GM12801 (cell line): ENCODE results near the gene LIPG.

ENCODE experiments used
- TF ChIP-seq, protein P1 (sequence below): IDR thresholded peaks from one replicate; pipeline ENCODE4 v1.5.1; 2011; ENCODE audit warnings: control low read depth; ENCODE audit not compliant: insufficient read length; ENCODE audit errors: extremely low read depth

The LIPG gene

DNA sequence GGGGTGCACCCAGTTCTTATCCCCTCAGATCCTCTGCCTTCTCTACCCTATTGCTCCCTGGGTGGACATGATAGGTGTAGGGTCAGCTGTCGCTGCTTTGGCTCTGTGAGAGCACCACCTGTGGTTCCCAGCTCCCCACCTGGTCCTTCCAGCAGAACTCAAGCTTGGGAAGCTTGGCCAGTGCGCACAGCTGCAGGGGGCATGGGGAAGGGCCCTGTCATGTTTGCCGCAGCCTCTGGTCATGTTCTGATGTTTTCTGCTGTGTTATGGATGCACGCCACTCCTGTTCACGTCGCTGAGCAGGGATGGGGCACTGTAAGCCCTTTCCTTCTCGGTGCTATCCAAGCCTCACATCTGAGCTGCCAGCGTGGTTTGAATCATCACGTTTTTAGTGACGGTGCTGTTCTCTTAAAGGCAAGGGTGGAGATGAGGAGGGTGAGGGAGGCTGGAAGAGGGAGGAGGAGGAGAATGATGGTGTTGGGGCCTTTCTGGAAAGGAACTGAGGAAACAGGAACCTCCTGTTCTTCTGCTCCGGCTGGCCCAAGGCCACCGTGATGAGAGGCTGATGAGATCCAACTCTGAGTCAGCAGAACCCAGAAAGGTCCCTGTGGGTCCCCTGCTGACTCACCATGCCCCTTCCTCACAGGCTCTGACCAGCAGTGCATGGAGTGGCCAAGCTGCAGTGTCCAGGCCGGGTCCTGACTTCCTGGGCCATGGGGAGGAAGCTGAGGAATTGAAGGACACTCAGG lies 78.0 kb downstream of the LIPG start:
- TF ChIP-seq, protein P1, sequence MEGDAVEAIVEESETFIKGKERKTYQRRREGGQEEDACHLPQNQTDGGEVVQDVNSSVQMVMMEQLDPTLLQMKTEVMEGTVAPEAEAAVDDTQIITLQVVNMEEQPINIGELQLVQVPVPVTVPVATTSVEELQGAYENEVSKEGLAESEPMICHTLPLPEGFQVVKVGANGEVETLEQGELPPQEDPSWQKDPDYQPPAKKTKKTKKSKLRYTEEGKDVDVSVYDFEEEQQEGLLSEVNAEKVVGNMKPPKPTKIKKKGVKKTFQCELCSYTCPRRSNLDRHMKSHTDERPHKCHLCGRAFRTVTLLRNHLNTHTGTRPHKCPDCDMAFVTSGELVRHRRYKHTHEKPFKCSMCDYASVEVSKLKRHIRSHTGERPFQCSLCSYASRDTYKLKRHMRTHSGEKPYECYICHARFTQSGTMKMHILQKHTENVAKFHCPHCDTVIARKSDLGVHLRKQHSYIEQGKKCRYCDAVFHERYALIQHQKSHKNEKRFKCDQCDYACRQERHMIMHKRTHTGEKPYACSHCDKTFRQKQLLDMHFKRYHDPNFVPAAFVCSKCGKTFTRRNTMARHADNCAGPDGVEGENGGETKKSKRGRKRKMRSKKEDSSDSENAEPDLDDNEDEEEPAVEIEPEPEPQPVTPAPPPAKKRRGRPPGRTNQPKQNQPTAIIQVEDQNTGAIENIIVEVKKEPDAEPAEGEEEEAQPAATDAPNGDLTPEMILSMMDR: no peak

DNA sequence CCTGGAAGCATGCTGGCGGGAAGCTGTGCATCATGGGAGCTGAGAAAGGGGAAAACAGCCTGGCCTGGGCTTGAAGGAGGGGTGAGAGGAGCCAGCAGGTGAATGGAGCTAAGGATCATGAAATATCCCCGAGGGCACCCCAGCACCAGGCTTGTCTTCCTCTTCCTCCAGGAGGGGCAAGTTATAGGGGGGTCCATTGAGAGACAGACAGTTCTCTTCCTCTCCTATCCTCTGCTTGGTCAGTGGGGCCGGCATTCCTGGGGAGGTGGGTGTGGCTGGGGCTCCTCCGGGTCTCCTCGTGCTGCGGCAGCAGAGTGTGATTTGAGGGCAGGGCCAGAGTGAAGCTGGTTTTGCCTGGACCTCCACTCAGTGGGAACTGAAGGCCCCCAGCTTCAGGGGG lies 78.9 kb downstream of the LIPG start:
- TF ChIP-seq, protein P1: no peak

DNA sequence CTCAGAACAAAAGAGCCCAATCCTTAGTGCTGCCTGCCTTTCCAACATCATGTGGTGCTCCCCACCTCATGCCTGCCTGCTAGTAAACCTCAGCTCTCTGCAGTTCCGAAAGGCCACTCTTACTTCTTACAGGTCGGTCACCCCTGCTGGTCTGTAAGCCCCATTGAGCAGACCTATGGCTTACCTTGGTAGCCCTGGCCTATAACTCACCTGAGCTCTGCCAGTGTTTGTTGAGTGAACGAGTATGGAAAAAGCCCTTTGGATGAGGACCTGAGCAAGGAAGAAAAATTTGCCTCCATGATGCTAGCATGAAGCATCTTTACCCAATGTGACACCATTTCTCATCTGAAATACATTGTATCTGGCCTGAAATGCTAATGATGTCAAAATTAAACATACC lies 83.3 kb downstream of the LIPG start:
- TF ChIP-seq, protein P1: no peak

DNA sequence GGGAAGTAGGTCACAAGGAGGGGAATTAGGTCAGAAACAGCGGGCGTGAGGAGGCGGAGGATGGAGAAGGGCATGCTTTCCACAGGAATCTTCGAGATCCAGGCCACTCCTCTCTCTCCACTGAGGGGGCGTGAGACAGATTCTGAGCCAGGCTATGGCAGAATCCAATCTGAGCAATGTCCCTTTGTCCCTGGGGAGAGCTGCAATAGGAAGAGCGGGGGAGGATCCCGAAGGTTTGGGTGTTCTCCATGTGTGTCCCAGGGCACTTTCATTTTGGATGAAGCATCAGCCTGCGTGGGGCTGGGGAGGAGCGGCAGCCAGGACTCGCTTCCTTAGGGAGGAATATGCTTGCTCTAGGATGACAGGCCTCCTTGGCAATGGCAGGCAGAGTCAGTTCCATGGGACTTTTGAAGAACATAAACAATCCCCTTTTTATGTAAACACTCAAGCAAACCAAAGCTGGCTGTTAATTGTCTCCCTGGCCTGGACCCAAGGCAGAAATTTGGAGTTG lies 84.0 kb downstream of the LIPG start:
- TF ChIP-seq, protein P1: no peak

DNA sequence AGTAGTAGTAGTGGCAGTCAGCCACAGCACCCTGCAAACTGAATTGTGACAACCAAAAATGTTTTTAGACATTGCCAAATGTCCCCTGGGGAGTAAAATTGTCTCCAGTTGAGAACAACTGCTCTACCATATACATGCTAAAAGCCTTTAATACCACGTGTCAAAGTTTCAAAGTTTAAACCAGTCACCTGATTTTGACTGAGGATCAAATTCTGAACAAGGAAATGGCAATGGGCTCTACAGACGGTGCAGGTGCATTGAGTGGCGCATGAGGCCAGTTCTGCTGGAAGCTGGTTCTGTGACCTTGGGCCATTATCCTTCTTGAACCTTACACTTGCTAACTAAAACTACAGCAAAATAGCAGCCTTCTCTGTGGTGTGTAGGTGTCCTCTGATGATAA lies 85.0 kb downstream of the LIPG start:
- TF ChIP-seq, protein P1: no peak

DNA sequence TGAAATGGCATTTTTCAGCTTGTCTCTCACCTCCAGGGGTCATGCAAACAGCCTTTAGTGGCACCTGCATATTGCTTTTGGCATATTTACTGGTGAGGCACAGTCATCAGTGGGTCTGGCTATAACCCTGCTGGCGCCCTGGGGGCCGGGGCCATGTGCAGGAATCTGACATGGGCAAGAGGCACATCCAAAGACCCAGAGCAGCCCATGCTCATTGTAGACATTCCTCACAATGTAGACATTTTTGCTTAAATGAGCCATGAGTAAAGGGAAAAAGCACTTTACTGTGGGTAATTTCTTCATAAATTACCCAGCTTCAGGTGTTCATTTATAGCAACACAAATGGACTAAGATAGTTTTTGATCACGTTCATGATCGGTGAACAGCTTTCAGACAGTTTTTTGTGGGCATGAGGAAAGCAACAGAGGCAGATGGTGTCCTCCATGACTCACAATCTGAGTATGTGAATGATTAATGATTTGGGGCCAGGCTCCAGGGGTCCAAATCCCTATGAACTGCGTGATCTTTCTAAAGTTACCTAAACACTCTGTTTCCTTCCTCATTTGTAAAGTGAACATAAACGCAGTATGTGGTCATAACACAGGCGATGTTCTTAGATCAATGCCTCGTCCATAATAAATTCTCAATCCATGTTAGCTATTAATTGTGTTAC lies 85.8 kb downstream of the LIPG start:
- TF ChIP-seq, protein P1: no peak

DNA sequence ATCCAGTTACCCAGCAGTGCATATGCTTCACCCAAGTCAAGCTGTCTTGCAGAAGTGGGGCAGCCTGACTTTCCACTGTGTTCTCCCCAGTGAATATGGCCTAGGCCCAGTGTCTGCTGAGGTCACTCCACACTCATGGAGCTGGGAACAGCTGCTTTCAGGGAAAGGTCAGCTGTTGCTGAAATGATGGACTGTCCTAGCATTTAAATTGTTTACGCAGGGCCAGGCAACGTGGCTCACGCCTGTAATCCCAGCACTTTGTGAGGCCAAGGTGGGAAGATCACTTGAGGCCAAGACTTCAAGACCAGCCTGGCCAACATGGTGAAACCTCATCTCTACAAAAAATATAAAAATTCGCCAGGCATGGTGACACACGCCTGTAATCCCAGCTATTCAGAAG lies 86.5 kb downstream of the LIPG start:
- TF ChIP-seq, protein P1: no peak
